Right lobe of liver (tissue), 6 donors: ENCODE results near the gene DHX34. TPM values are rescaled to one million over a fixed set of nuclear protein-coding genes. Genes with fewer than 3 reads are reported as not detected.

Source experiments
- ATAC-seq, 4 donors: fragments of 200-7000 bp; cut with Tn5 transposase; one replicate each; pipeline ENCODE4 v1.9.1; 2020; ENCODE audit warnings: mild to moderate bottlenecking in 4 of 4, moderate library complexity in 4 of 4
- DNase-seq, 3 donors: peaks; one replicate each; pipeline ENCODE4 v3.0.0-alpha.2; 2020
- H3K27ac ChIP-seq, 3 donors: fragments of 200-600 bp; one replicate each; pipeline ENCODE4 v1.8.0; 2022
- H3K27me3 ChIP-seq, 2 donors: fragments of 200-600 bp; one replicate each; pipeline ENCODE4 v1.8.0; 2022
- H3K36me3 ChIP-seq, 4 donors: fragments of 200-600 bp; sonication (generic) in 1 of 4; one replicate each; pipeline versions ENCODE4 v1.5.1 to v1.8.0; 2017 to 2022; ENCODE audit warnings: control low read depth in 1 of 4
- H3K4me1 ChIP-seq, 4 donors: fragments of 200-600 bp; sonication (generic) in 1 of 4; one replicate each; pipeline versions ENCODE4 v1.5.1 to v1.8.0; 2017 to 2022; ENCODE audit warnings: control low read depth in 1 of 4
- H3K4me3 ChIP-seq, 3 donors: fragments of 200-600 bp; one replicate each; pipeline ENCODE4 v1.8.0; 2022
- H3K9me3 ChIP-seq, 4 donors: fragments of 200-600 bp; sonication (generic) in 1 of 4; one replicate each; pipeline versions ENCODE4 v1.5.1 to v1.8.0; 2017 to 2022; ENCODE audit warnings: control low read depth in 1 of 4
- CTCF ChIP-seq, 4 donors: fragments of 200-600 bp in 3 of 4; fragments of 450-650 bp in 1 of 4; IDR thresholded peaks; one replicate each; pipeline versions ENCODE4 v1.5.1 to v1.8.0; 2016 to 2022; ENCODE audit warnings: antibody characterized with exemption in 4 of 4, mild to moderate bottlenecking in 2 of 4
- POLR2A ChIP-seq: fragments of 450-650 bp; IDR thresholded peaks from one replicate; pipeline ENCODE4 v1.6.1; 2017; ENCODE audit warnings: antibody characterized with exemption, mild to moderate bottlenecking
- WGBS: methylation state at CpG from one replicate; pipeline ENCODE4 v1.1.6; 2018; ENCODE audit warnings: low coverage, low lambda C conversion rate; ENCODE audit not compliant: insufficient coverage; ENCODE audit errors: missing lambda C conversion rate; 5-methylcytosine and 5-hydroxymethylcytosine counted together
- intact Hi-C, 2 donors: fragments of 100-400 bp; cut with DNase I; formaldehyde crosslinking; loops; one replicate each; pipeline versions ENCODE4 v1.11.2 to v1.14.1; 2022
- total RNA-seq, 6 experiments: library from RNA; depleted of rRNA in 2 of 6; stranded (reverse); fragments of >200 nt in 2 of 6; fragmentation: NEBNext Ultra II Directional in 3 of 6; extraction: Animal tissue kit (Norgen Biotek cat#: 25700) in 3 of 6; gene quantifications; one replicate each; pipeline versions ENCODE4 v1.1.0 to v1.2.4, GENCODE V29; 2016 to 2023
- donor health status: DM: no; HTN: yes; CAD: no.
- donor health status: DM: no; HTN: no; CAD: no.
- donor health status: DM: no; HTN: no; CAD: no.
- donor health status: DM: no; HTN: yes; CAD: no.
- donor health status: DM: no; HTN: yes; CAD: no.

DHX34 gene
- total RNA-seq, 6 experiments from 2014 or later, result 5.2 to 11.9 (median 8.7) TPM

GRCh38 chr19:47419030-47419783 lies 70.1 kb downstream of the DHX34 start, which contains the start of gene MEIS3:
MEIS3 (minus strand) TSS chr19:47419527; CDS start chr19:47419081, 446 bp downstream.
- Histone ChIP-seq H3K27ac (no peak within 1 kb of the TSS), H3K4me1 (no peaks in the 10 kb centered on the region), H3K27me3 (peaks cover 0 to 27% of the 10 kb centered on the region in 2 donors), H3K36me3 (no peaks in the 10 kb centered on the region), H3K4me3 (no peak within 1 kb of the TSS), H3K9me3 (no peaks in the 10 kb centered on the region)
- ATAC-seq, result no peak
- TF ChIP-seq CTCF (IDR thresholded peaks at IDR 0.05), result no peak
- TF ChIP-seq POLR2A, result no peak
- intact Hi-C loops, result no loop called here
- 0% methylated on average over 2 of the region's 70 CpGs for WGBS
- DNase-seq, result no peak

- WGBS, result 9% methylated on average over 18 of the region's 19 CpGs
- no peak for TF ChIP-seq POLR2A
- no peak for TF ChIP-seq CTCF (IDR thresholded peaks at IDR 0.05)
- no peak for DNase-seq
- no peak for ATAC-seq
- no peaks in the 10 kb centered on the region for H3K4me1 ChIP-seq
- H3K36me3 ChIP-seq, result no peaks in the 10 kb centered on the region
- no peak overlapping the region for H3K4me3 ChIP-seq
- H3K9me3 ChIP-seq, result no peaks in the 10 kb centered on the region
- intact Hi-C loops, result no loop called here
- H3K27me3 ChIP-seq, result peaks cover 0 to 27% of the 10 kb centered on the region in 2 donors
- H3K27ac ChIP-seq, result no peak overlapping the region
Observed at GRCh38 chr19:47419789-47420188, 70.7 kb downstream of the DHX34 start.

GRCh38 chr19:47421244-47421786 lies 72.2 kb downstream of the DHX34 start:
- peaks cover 0 to 21% of the 10 kb centered on the region in 2 donors for H3K27me3 ChIP-seq
- H3K27ac ChIP-seq, result no peak overlapping the region
- intact Hi-C loops, result no loop called here
- no peaks in the 10 kb centered on the region for H3K4me1 ChIP-seq
- no peak overlapping the region for H3K4me3 ChIP-seq
- H3K9me3 ChIP-seq, result no peaks in the 10 kb centered on the region
- 21% methylated on average over 6 of the region's 16 CpGs for WGBS
- ATAC-seq (no peak), DNase-seq (no peak)
- no peak for TF ChIP-seq POLR2A
- TF ChIP-seq CTCF (IDR thresholded peaks at IDR 0.05), result no peak
- no peaks in the 10 kb centered on the region for H3K36me3 ChIP-seq

GRCh38 chr19:47421844-47422395 lies 72.8 kb downstream of the DHX34 start:
- TF ChIP-seq POLR2A, result no peak
- DNase-seq, result no peak
- Histone ChIP-seq H3K36me3 (no peaks in the 10 kb centered on the region), H3K27me3 (peaks cover 0 to 16% of the 10 kb centered on the region in 2 donors), H3K27ac (no peak overlapping the region), H3K4me3 (no peak overlapping the region), H3K9me3 (no peaks in the 10 kb centered on the region), H3K4me1 (no peaks in the 10 kb centered on the region)
- ATAC-seq, result no peak
- WGBS, result 4% methylated on average over 28 of the region's 31 CpGs
- intact Hi-C loops, result no loop called here
